Activated T-helper 1 cell treated with anti-CD3 and anti-CD28 coated beads, Interleukin-12 subunit alpha, Interleukin-12 subunit beta, Interleukin-2, Interleukin-4 antibody, amounts not matched to agents 30 ng/mL and 10 ng/mL and 1 ng/mL, durations not matched to agents 14 hours and 24 hours and 36 hours (primary cell): ENCODE measurements around the gene MSI2. TPM values are rescaled to one million over a fixed set of nuclear protein-coding genes. Genes with fewer than 3 reads are reported as not detected.
A peak's percentile ranks its signal among the peaks of the same experiment; 100 is the strongest.

Source experiments
- DNase-seq: peaks from one replicate; pipeline ENCODE4 v3.0.0; 2021; ENCODE audit warnings: low spot score
- H3K27ac Mint-ChIP-seq: one replicate; pipeline ENCODE4 v1.8.0; 2021; ENCODE audit warnings: mild to moderate bottlenecking, mixed read lengths
- H3K27me3 Mint-ChIP-seq: one replicate; pipeline ENCODE4 v1.8.0; 2022; ENCODE audit warnings: mild to moderate bottlenecking, moderate library complexity, mixed read lengths; ENCODE audit not compliant: insufficient read depth
- H3K36me3 Mint-ChIP-seq: one replicate; pipeline ENCODE4 v1.8.0; 2021; ENCODE audit warnings: low read depth, mixed read lengths
- H3K4me1 Mint-ChIP-seq: one replicate; pipeline ENCODE4 v1.8.0; 2021; ENCODE audit warnings: low read depth, mixed read lengths
- H3K4me3 Mint-ChIP-seq: one replicate; pipeline ENCODE4 v1.8.0; 2021; ENCODE audit warnings: mild to moderate bottlenecking, moderate library complexity, mixed read lengths
- H3K9me3 Mint-ChIP-seq: one replicate; pipeline ENCODE4 v1.8.0; 2021; ENCODE audit warnings: mixed read lengths
- intact Hi-C: fragments of 100-400 bp; cut with micrococcal nuclease; formaldehyde crosslinking; loops from one replicate; pipeline ENCODE4 v1.15.1; 2024
- total RNA-seq: library from RNA; stranded (reverse); gene quantifications from 2 replicates; pipeline ENCODE4 v1.2.3, GENCODE V29; 2022

The MSI2 gene
- total RNA-seq, 1 donor from 2014 or later = 278 TPM

DNA sequence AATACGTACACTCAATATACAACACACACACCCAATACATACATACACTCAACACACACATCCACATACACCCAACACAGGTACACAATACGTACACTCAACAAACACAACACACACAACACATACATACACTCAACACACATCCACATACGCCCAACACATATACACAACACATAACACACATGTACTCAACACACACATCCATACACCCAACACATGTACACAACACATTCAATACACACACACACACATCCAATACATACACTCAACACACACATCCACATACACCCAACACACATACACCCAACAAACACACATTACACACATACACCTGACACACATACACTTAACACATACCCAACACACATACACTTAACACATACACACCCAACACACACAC lies 392.9 kb downstream of the MSI2 start:
- Mint-ChIP-seq H3K4me3 (no peak overlapping the region), H3K27ac (no peak overlapping the region), H3K36me3 (peaks cover 4% of the 10 kb centered on the region), H3K9me3 (no peaks in the 10 kb centered on the region), H3K4me1 (peaks cover 10% of the 10 kb centered on the region), H3K27me3 (no peaks in the 10 kb centered on the region)
- intact Hi-C loops = no loop called here
- no peak for DNase-seq

GRCh38 chr17:57649731-57650484 lies 393.6 kb downstream of the MSI2 start:
- H3K27ac Mint-ChIP-seq = no peak overlapping the region
- H3K4me1 Mint-ChIP-seq = peaks cover 10% of the 10 kb centered on the region
- no peaks in the 10 kb centered on the region for H3K27me3 Mint-ChIP-seq
- no peaks in the 10 kb centered on the region for H3K9me3 Mint-ChIP-seq
- no peak overlapping the region for H3K4me3 Mint-ChIP-seq
- peaks cover 4% of the 10 kb centered on the region for H3K36me3 Mint-ChIP-seq
- intact Hi-C loops = no loop called here
- no peak for DNase-seq

GRCh38 chr17:57650548-57650947 lies 394.2 kb downstream of the MSI2 start:
- H3K4me1 Mint-ChIP-seq = peaks cover 10% of the 10 kb centered on the region
- no peaks in the 10 kb centered on the region for H3K9me3 Mint-ChIP-seq
- H3K36me3 Mint-ChIP-seq = peaks cover 6% of the 10 kb centered on the region
- H3K4me3 Mint-ChIP-seq = no peak overlapping the region
- peak overlapping the region; percentile 5 for H3K27ac Mint-ChIP-seq
- H3K27me3 Mint-ChIP-seq = no peaks in the 10 kb centered on the region
- intact Hi-C loops = no loop called here
- no peak for DNase-seq

DNA sequence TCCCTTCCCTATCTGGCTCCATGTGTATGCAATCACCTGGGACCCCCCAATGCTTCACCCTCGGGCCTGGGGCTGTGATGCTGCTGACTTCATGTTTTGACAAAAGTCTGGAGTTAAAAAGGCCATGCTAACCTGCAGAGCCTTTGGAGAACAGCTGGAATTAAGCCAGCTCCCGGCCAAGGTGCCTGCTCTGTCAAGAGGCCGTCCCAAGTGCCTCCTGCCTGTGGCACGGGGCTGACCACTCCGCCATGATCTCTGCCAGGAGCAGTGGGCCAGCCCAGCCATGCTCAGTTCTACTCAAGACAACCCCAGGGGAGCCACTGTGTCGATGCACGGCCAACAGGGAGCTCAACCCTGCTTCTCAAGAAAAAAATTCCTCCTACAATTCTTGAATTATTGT lies 395.1 kb downstream of the MSI2 start:
- Mint-ChIP-seq H3K4me3 (no peak overlapping the region), H3K27ac (no peak overlapping the region), H3K36me3 (peaks cover 11% of the 10 kb centered on the region), H3K4me1 (peaks cover 2% of the 10 kb centered on the region), H3K9me3 (no peaks in the 10 kb centered on the region), H3K27me3 (no peaks in the 10 kb centered on the region)
- DNase-seq = no peak
- intact Hi-C loops = no loop called here

GRCh38 chr17:57651996-57652395 lies 395.7 kb downstream of the MSI2 start:
- Mint-ChIP-seq H3K27me3 (no peaks in the 10 kb centered on the region), H3K9me3 (no peaks in the 10 kb centered on the region), H3K4me3 (no peak overlapping the region), H3K27ac (no peak overlapping the region), H3K4me1 (no peaks in the 10 kb centered on the region), H3K36me3 (peaks cover 11% of the 10 kb centered on the region)
- DNase-seq = no peak
- intact Hi-C loops = no loop called here

GRCh38 chr17:57652811-57653210 lies 396.5 kb downstream of the MSI2 start:
- H3K4me3 Mint-ChIP-seq = no peak overlapping the region
- no peak overlapping the region for H3K27ac Mint-ChIP-seq
- H3K27me3 Mint-ChIP-seq = no peaks in the 10 kb centered on the region
- intact Hi-C loops = no loop called here
- no peaks in the 10 kb centered on the region for H3K9me3 Mint-ChIP-seq
- no peak for DNase-seq
- no peaks in the 10 kb centered on the region for H3K4me1 Mint-ChIP-seq
- peaks cover 11% of the 10 kb centered on the region for H3K36me3 Mint-ChIP-seq

DNA sequence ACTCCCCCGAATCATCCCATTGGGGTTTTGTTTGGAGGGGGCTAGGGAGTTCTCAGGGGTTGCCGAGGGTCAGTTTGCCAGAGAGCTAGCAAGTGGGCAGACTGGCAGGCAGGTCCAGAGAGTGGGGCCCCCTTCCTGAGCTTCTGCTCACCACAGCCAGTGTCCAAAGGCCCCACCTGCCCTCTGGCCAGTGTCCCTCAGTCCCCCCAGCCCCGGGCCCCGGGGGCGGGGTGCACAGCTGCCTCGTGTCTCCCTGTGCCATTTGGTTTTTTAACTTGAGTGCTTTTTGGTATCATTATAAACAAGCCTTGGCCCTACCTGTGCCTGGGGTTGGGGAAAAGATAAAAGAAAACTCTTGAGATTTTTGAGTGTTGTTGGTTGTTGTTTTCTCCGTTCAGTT lies 397.0 kb downstream of the MSI2 start:
- H3K27me3 Mint-ChIP-seq = no peaks in the 10 kb centered on the region
- intact Hi-C loops = no loop called here
- H3K4me3 Mint-ChIP-seq = no peak overlapping the region
- H3K4me1 Mint-ChIP-seq = no peaks in the 10 kb centered on the region
- H3K27ac Mint-ChIP-seq = no peak overlapping the region
- DNase-seq = no peak
- no peaks in the 10 kb centered on the region for H3K9me3 Mint-ChIP-seq
- peaks cover 11% of the 10 kb centered on the region for H3K36me3 Mint-ChIP-seq

DNA sequence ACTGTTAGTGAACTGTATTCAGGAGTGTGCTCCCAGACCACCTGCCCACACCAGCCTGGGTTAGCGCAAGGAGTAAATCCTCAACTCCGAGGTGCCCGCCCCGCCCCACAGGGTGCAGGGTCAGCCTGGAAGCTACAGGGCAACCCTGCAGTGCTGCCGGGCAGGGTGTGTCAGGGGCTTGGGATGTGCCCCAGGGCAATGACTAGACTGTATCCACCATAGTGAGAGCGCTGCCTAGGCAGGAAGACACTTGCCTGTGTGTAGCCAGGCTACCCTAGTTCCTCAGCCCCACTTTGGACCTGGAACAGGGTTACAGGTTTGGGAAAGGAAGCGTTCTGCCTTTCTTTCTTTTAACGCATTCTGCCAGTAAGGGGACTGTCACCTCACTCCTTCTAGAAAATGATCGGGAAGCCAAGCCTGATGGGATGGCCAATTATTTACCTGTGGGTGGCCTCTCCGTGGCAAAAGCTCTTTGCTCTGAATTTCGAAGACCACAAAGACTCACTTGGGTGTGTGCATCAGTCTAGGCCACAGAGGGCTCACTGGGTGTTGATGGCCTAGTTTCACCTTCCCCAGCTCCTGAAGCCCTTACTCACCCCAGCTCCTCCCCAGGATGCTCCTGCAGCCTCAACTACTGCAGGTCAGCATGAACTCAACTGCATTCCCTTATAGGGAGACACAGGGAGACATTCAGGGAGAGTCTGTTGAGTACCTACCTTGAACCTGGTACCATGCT lies 397.9 kb downstream of the MSI2 start:
- H3K4me3 Mint-ChIP-seq = no peak overlapping the region
- H3K9me3 Mint-ChIP-seq = no peaks in the 10 kb centered on the region
- H3K27me3 Mint-ChIP-seq = no peaks in the 10 kb centered on the region
- DNase-seq = no peak
- intact Hi-C loops = no loop called here
- H3K4me1 Mint-ChIP-seq = no peaks in the 10 kb centered on the region
- H3K27ac Mint-ChIP-seq = no peak overlapping the region
- H3K36me3 Mint-ChIP-seq = peaks cover 11% of the 10 kb centered on the region

GRCh38 chr17:57655553-57655952 lies 399.2 kb downstream of the MSI2 start:
- H3K36me3 Mint-ChIP-seq = peaks cover 13% of the 10 kb centered on the region
- no peaks in the 10 kb centered on the region for H3K4me1 Mint-ChIP-seq
- H3K4me3 Mint-ChIP-seq = no peak overlapping the region
- H3K27me3 Mint-ChIP-seq = no peaks in the 10 kb centered on the region
- no peak overlapping the region for H3K27ac Mint-ChIP-seq
- H3K9me3 Mint-ChIP-seq = no peaks in the 10 kb centered on the region
- no peak for DNase-seq
- intact Hi-C loops = no loop called here

DNA sequence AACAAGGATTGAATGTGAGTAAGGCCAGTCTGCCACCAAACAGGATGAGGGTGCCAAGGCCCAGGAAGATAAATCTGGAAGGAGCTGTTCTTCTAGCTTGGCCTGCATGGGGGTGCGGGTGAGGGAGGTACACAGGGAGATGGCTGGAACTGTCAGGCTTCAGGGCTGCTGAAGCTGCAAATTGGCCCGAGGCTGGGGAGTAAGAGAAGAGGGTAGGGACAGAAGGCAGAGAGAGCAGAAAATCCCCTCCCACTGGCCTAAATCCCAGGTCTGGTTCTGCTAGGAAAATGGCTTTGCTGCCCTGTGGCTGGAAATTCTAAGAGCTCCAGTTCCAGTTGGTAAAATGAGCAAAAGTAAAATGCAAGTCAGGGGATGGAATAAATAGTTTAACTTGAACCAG lies 400.9 kb downstream of the MSI2 start:
- DNase-seq = no peak
- Mint-ChIP-seq H3K4me3 (no peak overlapping the region), H3K4me1 (no peaks in the 10 kb centered on the region), H3K27me3 (no peaks in the 10 kb centered on the region), H3K9me3 (no peaks in the 10 kb centered on the region), H3K36me3 (peaks cover 16% of the 10 kb centered on the region), H3K27ac (no peak overlapping the region)
- intact Hi-C loops = no loop called here

DNA sequence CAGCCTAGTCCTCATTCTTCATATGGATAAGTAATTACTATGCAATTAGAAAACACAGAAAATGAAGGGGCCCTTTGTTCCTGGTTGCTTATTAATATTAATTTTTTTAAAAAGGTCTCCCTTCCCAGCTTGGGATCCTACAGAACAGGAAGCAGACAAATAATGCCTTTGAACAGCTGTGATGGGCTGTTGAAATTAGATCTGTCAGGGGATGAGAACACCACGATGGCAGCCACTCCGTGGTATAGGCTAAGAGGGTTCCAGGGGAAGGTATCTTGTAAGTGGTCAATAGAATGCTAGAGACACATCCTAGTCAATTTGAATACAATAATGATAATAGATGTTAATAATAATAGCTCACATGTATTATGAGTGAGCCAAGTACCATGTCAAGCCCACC lies 405.7 kb downstream of the MSI2 start:
- intact Hi-C loops = no loop called here
- H3K4me3 Mint-ChIP-seq = no peak overlapping the region
- no peaks in the 10 kb centered on the region for H3K27me3 Mint-ChIP-seq
- no peaks in the 10 kb centered on the region for H3K4me1 Mint-ChIP-seq
- no peaks in the 10 kb centered on the region for H3K9me3 Mint-ChIP-seq
- DNase-seq = no peak
- no peak overlapping the region for H3K27ac Mint-ChIP-seq
- peaks cover 5% of the 10 kb centered on the region for H3K36me3 Mint-ChIP-seq

DNA sequence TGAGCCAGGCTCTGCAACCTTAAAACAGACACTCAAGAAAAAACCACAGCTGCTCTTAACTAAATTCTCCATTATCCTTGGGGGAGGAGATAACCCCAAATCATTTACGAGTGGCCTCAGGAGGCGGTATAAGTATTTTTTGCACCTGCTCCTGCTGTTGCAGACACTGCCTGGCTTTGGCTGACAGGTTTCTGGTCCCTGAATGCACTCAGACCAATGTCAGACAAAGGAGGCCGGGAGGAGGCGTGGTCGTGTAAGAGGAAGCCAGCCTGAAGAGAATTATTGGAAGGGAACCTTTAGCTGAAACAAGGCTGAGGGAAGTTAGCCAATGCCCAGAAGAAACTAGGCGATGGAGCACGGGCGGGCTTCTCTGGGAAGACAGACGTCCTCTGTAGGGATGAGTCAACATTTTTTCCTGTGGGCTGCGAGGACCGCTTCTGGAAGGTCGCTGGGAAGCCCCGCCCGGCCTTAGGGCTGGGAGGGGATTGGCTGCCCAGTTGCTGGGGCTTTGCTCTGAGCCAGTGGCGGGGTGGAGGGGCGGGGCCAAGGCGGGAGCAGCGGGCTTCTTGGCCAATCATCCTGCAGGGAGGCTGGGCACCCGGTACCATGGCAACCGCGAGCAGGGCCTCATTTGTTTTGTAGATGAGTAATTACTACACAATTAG lies 406.5 kb downstream of the MSI2 start:
- intact Hi-C loops = no loop called here
- Mint-ChIP-seq H3K27me3 (no peaks in the 10 kb centered on the region), H3K9me3 (no peaks in the 10 kb centered on the region), H3K4me3 (no peak overlapping the region), H3K4me1 (no peaks in the 10 kb centered on the region), H3K36me3 (peaks cover 5% of the 10 kb centered on the region), H3K27ac (no peak overlapping the region)
- no peak for DNase-seq

- H3K4me1 Mint-ChIP-seq = no peaks in the 10 kb centered on the region
- intact Hi-C loops = no loop called here
- peaks cover 5% of the 10 kb centered on the region for H3K36me3 Mint-ChIP-seq
- DNase-seq = no peak
- H3K4me3 Mint-ChIP-seq = no peak overlapping the region
- no peaks in the 10 kb centered on the region for H3K27me3 Mint-ChIP-seq
- H3K27ac Mint-ChIP-seq = no peak overlapping the region
- H3K9me3 Mint-ChIP-seq = no peaks in the 10 kb centered on the region
Observed at GRCh38 chr17:57663326-57664070, 407.2 kb downstream of the MSI2 start.
